ENCODE measurements around the gene CHD6. TPM values are rescaled to one million over a fixed set of nuclear protein-coding genes. Genes with fewer than 3 reads are reported as not detected.

CHD6 gene
- total RNA-seq, 6 experiments from 2014 or later: 9.3 to 24.1 (median 16.6) TPM

GRCh38 chr20:41377275-41377674, 240.9 kb downstream of the CHD6 start:
- peak in 1 of 4 donors; percentile 10 for ATAC-seq
- no peaks in the 10 kb centered on the region for H3K4me1 ChIP-seq
- no peaks in the 10 kb centered on the region for H3K36me3 ChIP-seq
- no peak for DNase-seq
- H3K9me3 ChIP-seq: no peaks in the 10 kb centered on the region
- intact Hi-C loops (cut with DNase I): no loop called here
- H3K27me3 ChIP-seq: no peaks in the 10 kb centered on the region
- no peak for TF ChIP-seq POLR2A (IDR thresholded peaks at IDR 0.05)
- TF ChIP-seq CTCF (IDR thresholded peaks at IDR 0.05): no peak
- H3K27ac ChIP-seq: no peak overlapping the region
- H3K4me3 ChIP-seq: no peak overlapping the region
- 54% methylated on average over 3 of the region's 6 CpGs for WGBS (ENCODE audit: insufficient coverage, low coverage, low lambda C conversion rate, missing lambda C conversion rate)

- Histone ChIP-seq H3K4me3 (no peak overlapping the region), H3K27me3 (no peaks in the 10 kb centered on the region), H3K4me1 (no peaks in the 10 kb centered on the region), H3K36me3 (no peaks in the 10 kb centered on the region), H3K27ac (no peak overlapping the region), H3K9me3 (no peaks in the 10 kb centered on the region)
- ATAC-seq (no peak), DNase-seq (no peak)
- 85% methylated on average over 5 of the region's 5 CpGs for WGBS (ENCODE audit: insufficient coverage, low coverage, low lambda C conversion rate, missing lambda C conversion rate)
- intact Hi-C loops (cut with DNase I): no loop called here
- TF ChIP-seq POLR2A (IDR thresholded peaks at IDR 0.05): no peak
- no peak for TF ChIP-seq CTCF (IDR thresholded peaks at IDR 0.05)
Measured at GRCh38 chr20:41376349-41376748, 241.8 kb downstream of the CHD6 start.

GRCh38 chr20:41375846-41376245, 242.3 kb downstream of the CHD6 start:
- WGBS (ENCODE audit: insufficient coverage, low coverage, low lambda C conversion rate, missing lambda C conversion rate): 72% methylated on average over 3 of the region's 9 CpGs
- no peak for DNase-seq
- ATAC-seq: no peak
- Histone ChIP-seq H3K4me1 (no peaks in the 10 kb centered on the region), H3K36me3 (no peaks in the 10 kb centered on the region), H3K27me3 (no peaks in the 10 kb centered on the region), H3K27ac (no peak overlapping the region), H3K9me3 (no peaks in the 10 kb centered on the region), H3K4me3 (no peak overlapping the region)
- intact Hi-C loops (cut with DNase I): no loop called here
- no peak for TF ChIP-seq POLR2A (IDR thresholded peaks at IDR 0.05)

GRCh38 chr20:41373931-41374920, 244.0 kb downstream of the CHD6 start:
- Histone ChIP-seq H3K36me3 (no peaks in the 10 kb centered on the region), H3K27ac (no peak overlapping the region), H3K9me3 (no peaks in the 10 kb centered on the region), H3K27me3 (no peaks in the 10 kb centered on the region), H3K4me3 (no peak overlapping the region), H3K4me1 (no peaks in the 10 kb centered on the region)
- 40% methylated on average over 2 of the region's 9 CpGs for WGBS (ENCODE audit: insufficient coverage, low coverage, low lambda C conversion rate, missing lambda C conversion rate)
- no peak for DNase-seq
- intact Hi-C loops (cut with DNase I): no loop called here
- TF ChIP-seq CTCF (IDR thresholded peaks at IDR 0.05): no peak
- no peak for TF ChIP-seq POLR2A (IDR thresholded peaks at IDR 0.05)
- no peak for ATAC-seq

GRCh38 chr20:41373251-41373783, 244.9 kb downstream of the CHD6 start:
- Histone ChIP-seq H3K27me3 (no peaks in the 10 kb centered on the region), H3K4me1 (no peaks in the 10 kb centered on the region), H3K4me3 (no peak overlapping the region), H3K36me3 (no peaks in the 10 kb centered on the region), H3K9me3 (no peaks in the 10 kb centered on the region), H3K27ac (no peak overlapping the region)
- intact Hi-C loops (cut with DNase I): no loop called here
- 70% methylated on average over 7 of the region's 11 CpGs for WGBS (ENCODE audit: insufficient coverage, low coverage, low lambda C conversion rate, missing lambda C conversion rate)
- ATAC-seq (no peak), DNase-seq (no peak)
- TF ChIP-seq CTCF (IDR thresholded peaks at IDR 0.05) (no peak), POLR2A (IDR thresholded peaks at IDR 0.05) (no peak)

All from right lobe of liver (tissue), 6 donors.